Mucosa of stomach (tissue), 1 donor: ENCODE results near the gene EHBP1L1.

ENCODE experiments used
- H3K27me3 ChIP-seq: one replicate; pipeline ENCODE4 v1.7.0; 2013; ENCODE audit warnings: mild to moderate bottlenecking, low read length; ENCODE audit not compliant: control insufficient read depth, insufficient read depth
- H3K36me3 ChIP-seq: one replicate; pipeline ENCODE4 v1.7.0; 2013; ENCODE audit warnings: low read length; ENCODE audit not compliant: control insufficient read depth, insufficient read depth
- H3K4me1 ChIP-seq: one replicate; pipeline ENCODE4 v1.7.0; 2013; ENCODE audit warnings: mild to moderate bottlenecking, low read length; ENCODE audit not compliant: control insufficient read depth, insufficient read depth
- H3K4me3 ChIP-seq: one replicate; pipeline ENCODE4 v1.7.0; 2013; ENCODE audit warnings: low read length
- H3K9ac ChIP-seq: one replicate; pipeline ENCODE4 v1.7.0; 2013; ENCODE audit warnings: mild to moderate bottlenecking, low read length, moderate library complexity
- H3K9me3 ChIP-seq: one replicate; pipeline ENCODE4 v1.7.0; 2013; ENCODE audit warnings: mild to moderate bottlenecking, low read length, moderate library complexity; ENCODE audit not compliant: control insufficient read depth
- donor health status: Pancreatic carcinoma.

EHBP1L1 gene

GRCh38 chr11:65588199-65589054 lies 12.6 kb downstream of the EHBP1L1 start:
- H3K4me3 ChIP-seq: no peak overlapping the region
- no peaks in the 10 kb centered on the region for H3K9me3 ChIP-seq
- H3K9ac ChIP-seq: no peak overlapping the region
- peaks cover 38% of the 10 kb centered on the region for H3K4me1 ChIP-seq
- H3K27me3 ChIP-seq: no peaks in the 10 kb centered on the region
- peaks cover 11% of the 10 kb centered on the region for H3K36me3 ChIP-seq

GRCh38 chr11:65589444-65590239 lies 13.8 kb downstream of the EHBP1L1 start:
- H3K36me3 ChIP-seq: peaks cover 6% of the 10 kb centered on the region
- no peaks in the 10 kb centered on the region for H3K9me3 ChIP-seq
- peaks cover 34% of the 10 kb centered on the region for H3K4me1 ChIP-seq
- H3K27me3 ChIP-seq: no peaks in the 10 kb centered on the region
- H3K9ac ChIP-seq: no peak overlapping the region
- no peak overlapping the region for H3K4me3 ChIP-seq

GRCh38 chr11:65590240-65590738 lies 14.4 kb downstream of the EHBP1L1 start:
- Histone ChIP-seq H3K9me3 (no peaks in the 10 kb centered on the region), H3K4me3 (no peak overlapping the region), H3K9ac (no peak overlapping the region), H3K27me3 (no peaks in the 10 kb centered on the region), H3K36me3 (peaks cover 6% of the 10 kb centered on the region), H3K4me1 (peaks cover 39% of the 10 kb centered on the region)

- peaks cover 6% of the 10 kb centered on the region for H3K36me3 ChIP-seq
- H3K27me3 ChIP-seq: no peaks in the 10 kb centered on the region
- H3K4me3 ChIP-seq: no peak overlapping the region
- peaks cover 48% of the 10 kb centered on the region for H3K4me1 ChIP-seq
- no peak overlapping the region for H3K9ac ChIP-seq
- H3K9me3 ChIP-seq: no peaks in the 10 kb centered on the region
These were observed 16.3 kb downstream of the EHBP1L1 start for GRCh38 chr11:65591939-65592857.

- H3K9me3 ChIP-seq: no peaks in the 10 kb centered on the region
- H3K36me3 ChIP-seq: peaks cover 13% of the 10 kb centered on the region
- no peak overlapping the region for H3K9ac ChIP-seq
- peaks cover 41% of the 10 kb centered on the region for H3K4me1 ChIP-seq
- no peaks in the 10 kb centered on the region for H3K27me3 ChIP-seq
- H3K4me3 ChIP-seq: no peak overlapping the region
These were observed 17.1 kb downstream of the EHBP1L1 start for GRCh38 chr11:65592858-65593517.

GRCh38 chr11:65593518-65594414 lies 17.9 kb downstream of the EHBP1L1 start:
- peaks cover 21% of the 10 kb centered on the region for H3K36me3 ChIP-seq
- no peak overlapping the region for H3K4me3 ChIP-seq
- H3K9ac ChIP-seq: no peak overlapping the region
- H3K27me3 ChIP-seq: no peaks in the 10 kb centered on the region
- peaks cover 33% of the 10 kb centered on the region for H3K4me1 ChIP-seq
- no peaks in the 10 kb centered on the region for H3K9me3 ChIP-seq

- Histone ChIP-seq H3K4me3 (no peak overlapping the region), H3K36me3 (peaks cover 20% of the 10 kb centered on the region)
These were observed 19.3 kb downstream of the EHBP1L1 start for GRCh38 chr11:65595131-65595530.

GRCh38 chr11:65595543-65596281 lies 19.9 kb downstream of the EHBP1L1 start, which contains the start of gene KCNK7:
KCNK7 (minus strand) TSS chr11:65595800; CDS start chr11:65595772, 28 bp downstream.
- Histone ChIP-seq H3K9me3 (no peaks in the 10 kb centered on the region), H3K4me3 (no peak within 1 kb of the TSS), H3K36me3 (peaks cover 17% of the 10 kb centered on the region), H3K9ac (peak within 1 kb of the TSS; percentile 28), H3K4me1 (peaks cover 31% of the 10 kb centered on the region), H3K27me3 (no peaks in the 10 kb centered on the region)

More at GRCh38 chr11:65595131-65595530, 19.3 kb downstream of the EHBP1L1 start:
- Histone ChIP-seq H3K4me1 (peaks cover 31% of the 10 kb centered on the region), H3K27me3 (no peaks in the 10 kb centered on the region), H3K9me3 (no peaks in the 10 kb centered on the region), H3K9ac (peak overlapping the region; percentile 28)

GRCh38 chr11:65596520-65596919 lies 20.7 kb downstream of the EHBP1L1 start:
- no peak overlapping the region for H3K4me3 ChIP-seq
- H3K9ac ChIP-seq: no peak overlapping the region
- peaks cover 17% of the 10 kb centered on the region for H3K36me3 ChIP-seq
- H3K9me3 ChIP-seq: no peaks in the 10 kb centered on the region
- H3K4me1 ChIP-seq: peaks cover 28% of the 10 kb centered on the region
- no peaks in the 10 kb centered on the region for H3K27me3 ChIP-seq

- Histone ChIP-seq H3K36me3 (peaks cover 17% of the 10 kb centered on the region), H3K9me3 (no peaks in the 10 kb centered on the region), H3K4me1 (peaks cover 14% of the 10 kb centered on the region), H3K27me3 (no peaks in the 10 kb centered on the region), H3K9ac (no peak overlapping the region), H3K4me3 (no peak overlapping the region)
These were observed 22.4 kb downstream of the EHBP1L1 start for GRCh38 chr11:65598258-65598699.
